NCI-H446 (cell line): ENCODE data around the gene ART3.
"Not testable (repeated sequence)": the region's sequence is repeated elsewhere in the genome, so short reads cannot be mapped to it uniquely, and the experiment has no call there.

Source experiments
- DNase-seq, 2 experiments: peaks; one replicate each; lab custom pipeline; 2025; lab: John Stamatoyannopoulos, UW

ART3 gene, protein sequence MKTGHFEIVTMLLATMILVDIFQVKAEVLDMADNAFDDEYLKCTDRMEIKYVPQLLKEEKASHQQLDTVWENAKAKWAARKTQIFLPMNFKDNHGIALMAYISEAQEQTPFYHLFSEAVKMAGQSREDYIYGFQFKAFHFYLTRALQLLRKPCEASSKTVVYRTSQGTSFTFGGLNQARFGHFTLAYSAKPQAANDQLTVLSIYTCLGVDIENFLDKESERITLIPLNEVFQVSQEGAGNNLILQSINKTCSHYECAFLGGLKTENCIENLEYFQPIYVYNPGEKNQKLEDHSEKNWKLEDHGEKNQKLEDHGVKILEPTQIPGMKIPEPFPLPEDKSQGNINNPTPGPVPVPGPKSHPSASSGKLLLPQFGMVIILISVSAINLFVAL

DNA sequence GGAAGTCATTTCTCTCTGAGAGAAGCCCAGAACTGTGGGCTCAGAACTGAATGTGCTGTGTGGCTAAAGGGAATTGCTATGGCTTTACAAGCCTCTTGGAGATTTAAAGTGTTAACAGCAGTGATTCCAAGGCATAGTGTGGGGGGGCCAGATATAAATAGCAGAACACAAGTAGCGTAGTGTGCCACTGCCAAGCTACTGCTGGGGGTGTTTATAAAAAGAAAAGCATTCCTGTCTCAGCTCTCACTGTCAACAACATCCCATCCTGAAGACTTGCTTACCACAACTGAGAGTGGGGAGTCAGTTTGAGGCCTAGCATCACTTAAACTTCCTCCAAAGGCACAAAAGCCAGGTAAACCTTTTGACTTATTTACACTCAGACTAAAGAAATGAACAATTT is at the start of gene ART3:
Gene ART3, plus strand, starts transcription at position 242 of the 400 bp plus-strand sequence. CDS start 1,181 bp downstream, outside the sequence.
- DNase-seq: no peak

DNA sequence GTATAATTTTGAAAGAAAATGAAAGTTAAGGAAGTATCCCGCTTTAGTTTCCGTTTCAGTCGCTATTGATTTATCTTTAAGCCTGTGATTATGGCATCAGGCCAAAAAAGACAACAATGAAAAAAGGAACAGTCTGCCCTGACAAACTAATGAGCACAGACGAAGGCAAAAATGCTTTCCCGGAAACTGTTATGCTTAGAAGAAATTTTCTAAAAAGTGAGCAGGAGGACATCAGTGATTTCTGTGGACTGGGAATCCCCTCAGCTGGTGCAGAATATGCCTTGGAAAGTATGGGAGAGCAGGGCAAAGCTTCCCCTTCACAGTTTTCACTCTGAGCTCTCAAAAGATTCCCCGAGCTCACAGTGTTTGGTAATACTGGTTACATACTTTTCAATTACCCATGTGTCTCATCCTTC is 46.2 kb upstream of the ART3 start:
- no peak for DNase-seq

DNA sequence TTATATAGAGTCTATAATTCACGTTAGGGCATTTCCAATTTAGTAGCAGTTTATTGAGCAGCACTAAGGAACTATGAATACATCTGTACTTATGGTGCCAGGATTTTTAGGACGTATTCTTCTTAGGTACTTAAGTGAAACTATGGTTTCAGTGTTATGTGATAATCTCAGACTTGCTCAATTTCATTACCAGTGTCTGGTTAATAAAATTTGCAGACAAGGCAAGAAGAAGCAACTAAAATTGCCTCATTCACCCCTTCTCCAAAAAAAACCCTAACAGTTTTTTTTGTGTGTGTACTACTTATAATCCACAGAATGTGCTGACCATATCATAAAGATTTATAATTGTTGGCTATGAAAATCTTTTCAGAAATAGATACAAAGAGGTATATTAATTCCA is 45.2 kb upstream of the ART3 start:
- DNase-seq: no peak

DNA sequence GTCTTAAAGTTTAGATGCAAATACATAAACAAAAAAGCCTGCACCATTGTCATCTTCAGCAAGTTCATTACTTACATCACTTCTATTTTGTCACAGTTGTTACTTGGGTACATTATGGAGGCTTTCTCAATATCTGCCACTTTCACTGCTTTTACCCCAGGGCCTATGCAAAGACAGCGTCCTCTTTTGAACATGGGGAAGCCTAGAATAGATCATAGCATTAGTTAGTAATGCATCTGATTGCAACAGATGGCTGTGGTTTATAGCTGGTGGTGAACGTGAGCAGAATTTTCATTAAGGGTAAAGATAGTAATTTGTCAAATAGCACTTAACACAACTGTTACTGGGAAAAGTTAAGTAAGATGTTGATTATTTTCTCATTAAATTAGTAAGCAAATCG is 39.4 kb upstream of the ART3 start:
- DNase-seq: no peak

DNA sequence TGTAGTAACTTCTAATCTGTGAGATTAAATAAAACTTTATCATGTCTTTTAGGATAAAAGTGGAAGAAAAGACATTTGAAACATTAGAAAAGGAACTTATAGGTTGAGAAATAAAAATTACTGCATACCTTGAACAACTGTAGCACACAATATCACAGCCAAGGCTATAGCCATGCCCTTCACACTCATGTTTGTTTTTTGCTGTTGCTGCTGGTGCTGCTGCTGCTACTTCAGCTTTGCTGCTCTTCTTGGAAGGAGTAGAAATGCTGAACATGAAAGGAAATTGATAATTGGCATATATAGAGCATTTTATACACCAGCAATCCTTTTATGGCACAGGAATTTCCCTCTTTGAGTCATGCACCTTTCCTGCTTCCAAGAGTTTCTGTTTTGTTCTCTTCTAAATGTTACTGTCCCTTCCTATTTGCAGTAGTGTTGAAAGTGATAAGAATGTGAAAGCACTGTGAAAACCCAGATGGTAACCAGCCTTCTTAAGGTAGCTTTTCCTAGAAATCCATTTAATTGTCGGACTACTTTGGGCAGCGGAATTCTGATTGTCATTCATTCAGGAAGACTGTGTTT is 38.6 kb upstream of the ART3 start, which contains the start of gene CXCL11:
Gene CXCL11, minus strand, starts transcription at position 272 of the 582 bp plus-strand sequence. Its CDS starts 83 bp downstream, at position 189.
- no peak for DNase-seq

DNA sequence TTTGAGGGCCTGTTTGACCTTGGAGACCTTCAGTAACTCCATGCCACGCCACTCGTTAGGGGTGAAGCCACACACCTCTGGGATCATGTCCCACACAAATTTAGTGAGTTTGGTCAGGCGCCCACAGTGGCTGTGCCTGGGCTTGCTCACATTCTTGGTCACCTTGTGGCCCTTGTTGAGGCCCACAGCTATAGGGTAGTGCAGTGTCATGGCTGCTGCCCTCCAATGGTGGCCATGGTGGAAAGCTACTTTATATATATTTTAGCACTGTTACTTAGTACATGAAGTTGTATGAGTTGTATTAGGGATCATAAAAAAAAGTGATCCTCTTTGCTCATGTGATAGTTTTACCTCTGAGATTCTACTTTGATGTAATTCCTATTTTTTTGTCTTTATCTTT is 37.7 kb upstream of the ART3 start:
- DNase-seq: no peak

DNA sequence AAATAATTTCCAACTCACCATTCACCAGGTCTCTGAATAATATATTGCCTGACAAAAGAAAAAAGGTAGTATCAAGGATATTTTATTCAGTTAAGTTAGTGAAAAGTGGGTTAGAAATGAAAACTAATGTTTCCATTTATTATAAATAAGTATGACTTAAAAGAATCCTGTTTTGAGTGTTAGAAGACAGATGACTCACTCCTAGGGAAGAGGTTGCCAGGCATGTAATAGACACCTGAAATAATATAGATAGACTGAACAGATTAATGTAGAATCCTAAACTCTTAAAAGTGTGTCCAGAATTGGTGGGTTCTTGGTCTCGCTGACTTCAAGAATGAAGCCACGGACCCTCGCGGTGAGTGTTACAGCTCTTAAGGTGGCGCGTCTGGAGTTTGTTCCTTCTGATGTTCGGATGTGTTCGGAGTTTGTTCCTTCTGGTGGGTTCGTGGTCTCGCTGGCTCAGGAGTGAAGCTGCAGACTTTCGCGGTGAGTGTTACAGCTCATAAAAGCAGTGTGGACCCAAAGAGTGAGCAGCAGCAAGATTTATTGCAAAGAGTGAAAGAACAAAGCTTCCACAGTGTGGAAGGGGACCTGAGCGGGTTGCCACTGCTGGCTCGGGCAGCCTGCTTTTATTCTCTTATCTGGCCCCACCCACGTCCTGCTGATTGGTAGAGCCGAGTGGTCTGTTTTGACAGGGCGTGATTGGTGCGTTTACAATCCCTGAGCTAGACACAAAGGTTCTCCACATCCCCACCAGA is 32.1 kb upstream of the ART3 start:
- not testable (repeated sequence) for DNase-seq

DNA sequence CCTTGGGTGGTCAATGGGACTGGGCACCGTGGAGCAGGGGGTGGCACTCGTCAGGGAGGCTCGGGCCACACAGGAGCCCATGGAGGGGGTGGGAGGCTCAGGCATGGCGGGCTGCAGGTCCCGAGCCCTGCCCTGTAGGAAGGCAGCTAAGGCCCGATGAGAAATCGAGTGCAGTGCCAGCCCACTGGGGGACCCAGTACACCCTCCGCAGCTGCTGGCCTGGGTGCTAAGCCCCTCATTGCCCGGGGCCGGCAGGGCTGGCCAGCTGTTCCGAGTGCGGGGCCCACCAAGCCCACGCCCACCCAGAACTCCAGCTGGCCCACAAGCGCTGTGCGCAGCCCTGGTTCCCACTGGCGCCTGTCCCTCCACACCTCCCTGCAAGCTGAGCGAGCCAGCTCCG is 31.2 kb upstream of the ART3 start:
- not testable (repeated sequence) for DNase-seq

DNA sequence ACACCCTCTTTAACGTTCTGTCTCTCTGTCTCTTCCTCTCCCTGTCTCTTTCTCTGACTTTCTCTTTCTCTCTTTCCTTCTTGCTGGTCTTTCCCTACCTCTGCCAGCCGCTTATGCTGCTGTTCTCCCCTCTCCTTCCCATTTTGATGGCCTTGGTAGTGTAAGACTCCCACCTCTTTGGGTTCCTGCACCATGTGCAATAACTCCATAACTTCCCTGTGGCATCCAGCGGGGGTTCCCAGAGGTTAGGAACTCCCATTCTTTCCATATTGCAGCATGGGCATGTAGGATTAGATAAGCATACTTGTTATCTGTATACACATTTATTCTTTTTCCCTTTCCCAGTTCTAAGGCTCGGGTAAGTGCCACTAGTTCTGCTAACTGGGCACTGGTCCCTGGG is 29.8 kb upstream of the ART3 start:
- not testable (repeated sequence) for DNase-seq

DNA sequence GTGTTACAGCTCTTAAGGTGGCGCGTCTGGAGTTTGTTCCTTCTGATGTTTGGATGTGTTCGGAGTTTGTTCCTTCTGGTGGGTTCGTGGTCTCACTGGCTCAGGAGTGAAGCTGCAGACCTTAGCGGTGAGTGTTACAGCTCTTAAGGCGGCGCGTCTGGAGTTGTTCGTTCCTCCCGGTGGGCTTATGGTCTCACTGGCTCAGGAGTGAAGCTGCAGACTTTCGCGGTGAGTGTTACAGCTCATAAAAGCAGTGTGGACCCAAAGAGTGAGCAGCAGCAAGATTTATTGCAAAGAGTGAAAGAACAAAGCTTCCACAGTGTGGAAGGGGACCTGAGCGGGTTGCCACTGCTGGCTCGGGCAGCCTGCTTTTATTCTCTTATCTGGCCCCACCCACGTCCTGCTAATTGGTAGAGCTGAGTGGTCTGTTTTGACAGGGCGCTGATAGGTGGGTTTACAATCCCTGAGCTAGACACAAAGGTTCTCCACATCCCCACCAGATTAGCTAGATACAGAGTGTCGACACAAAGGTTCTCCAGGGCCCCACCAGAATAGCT is 24.6 kb upstream of the ART3 start:
- not testable (repeated sequence) for DNase-seq

DNA sequence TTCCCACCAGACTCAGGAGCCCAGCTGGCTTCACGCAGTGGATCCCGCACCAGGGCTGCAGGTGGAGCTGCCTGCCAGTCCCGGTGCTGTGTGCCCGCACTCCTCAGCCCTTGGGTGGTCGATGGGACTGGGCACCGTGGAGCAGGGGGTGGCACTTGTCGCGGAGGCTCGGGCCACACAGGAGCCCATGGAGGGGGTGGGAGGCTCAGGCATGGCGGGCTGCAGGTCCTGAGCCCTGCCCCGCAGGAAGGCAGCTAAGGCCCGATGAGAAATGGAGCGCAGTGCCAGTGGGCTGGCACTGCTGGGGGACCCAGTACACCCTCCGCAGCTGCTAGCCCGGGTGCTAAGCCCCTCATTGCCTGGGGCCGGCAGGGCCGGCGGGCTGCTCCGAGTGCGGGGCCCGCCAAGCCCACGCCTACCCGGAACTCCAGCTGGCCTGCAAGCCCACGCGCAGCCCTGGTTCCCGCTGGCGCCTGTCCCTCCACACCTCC is 23.9 kb upstream of the ART3 start:
- not testable (repeated sequence) for DNase-seq

DNA sequence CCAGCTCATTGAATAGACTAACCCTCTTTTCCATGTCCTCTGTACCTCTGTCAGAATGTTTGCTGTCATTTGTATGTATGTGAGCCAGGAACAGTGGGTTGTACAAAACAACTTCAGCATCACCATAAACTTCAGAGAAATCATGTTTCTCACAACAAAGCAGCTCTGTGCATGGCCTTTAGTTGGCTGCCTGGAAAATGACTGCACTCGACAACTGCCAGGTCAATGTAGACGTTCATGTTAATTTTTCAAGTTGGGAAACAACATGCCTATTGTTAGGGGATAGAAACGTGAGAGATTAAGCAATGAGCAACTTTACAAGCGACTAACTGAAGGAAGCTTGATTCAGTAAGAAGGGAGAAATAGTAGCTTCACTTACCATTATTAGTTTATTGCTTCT is 20.8 kb upstream of the ART3 start:
- DNase-seq: no peak

DNA sequence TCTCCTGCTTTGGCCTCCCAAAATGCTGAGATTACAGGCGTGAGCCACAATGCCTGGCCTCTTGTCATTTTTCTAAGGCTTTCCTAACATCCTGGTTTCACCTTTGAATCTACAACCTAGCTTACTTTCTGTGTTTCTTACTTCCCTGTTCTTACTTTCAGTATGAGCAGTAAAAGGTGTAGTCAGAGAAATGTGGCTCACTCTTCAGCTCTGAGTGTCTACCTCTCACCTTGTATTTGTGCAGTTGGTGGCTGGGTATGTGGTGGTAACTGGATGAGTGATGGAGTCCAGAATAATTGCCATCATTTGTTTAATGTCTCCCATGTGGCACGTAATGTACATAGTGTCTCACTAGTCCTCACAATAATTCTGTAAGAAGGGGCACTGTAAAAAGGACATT is 19.5 kb upstream of the ART3 start:
- no peak for DNase-seq

DNA sequence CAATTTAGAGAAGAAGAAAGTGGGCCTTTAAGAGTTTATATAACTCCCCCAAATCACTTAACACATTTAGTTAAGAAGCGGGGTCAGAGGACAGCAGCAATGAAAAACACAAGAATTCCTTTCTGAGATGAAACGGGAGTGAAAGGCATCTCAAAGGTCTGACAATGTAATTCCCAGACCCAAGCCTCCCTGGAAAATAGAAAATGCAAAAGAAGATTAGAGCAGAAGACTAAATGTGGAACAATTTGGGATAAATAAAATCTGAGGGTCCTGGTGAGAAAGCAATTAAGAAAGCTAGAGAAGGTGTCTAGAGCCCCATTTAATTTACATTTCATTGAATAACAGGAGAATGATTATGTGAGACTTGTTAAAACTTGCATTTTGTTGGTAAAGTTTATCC is 19.1 kb upstream of the ART3 start:
- DNase-seq: no peak

DNA sequence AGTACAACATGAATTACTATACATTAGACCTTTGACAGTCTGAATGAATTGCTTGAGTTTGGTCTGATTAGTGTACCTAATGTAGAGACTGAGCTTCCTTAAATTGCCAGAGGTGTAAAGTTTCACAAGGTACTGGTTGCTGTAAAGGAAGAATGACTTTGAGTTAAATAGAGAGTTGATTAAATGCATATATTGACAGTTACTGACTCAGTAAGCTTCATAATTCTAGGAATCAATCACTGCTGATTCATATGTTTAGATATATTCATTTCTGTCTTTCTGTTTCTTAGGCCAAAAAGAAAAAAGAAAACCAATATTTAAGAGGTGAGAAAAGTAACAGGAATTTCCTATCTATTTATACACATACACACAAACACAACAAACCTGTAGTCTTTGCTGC is 16.2 kb upstream of the ART3 start:
- DNase-seq: no peak

DNA sequence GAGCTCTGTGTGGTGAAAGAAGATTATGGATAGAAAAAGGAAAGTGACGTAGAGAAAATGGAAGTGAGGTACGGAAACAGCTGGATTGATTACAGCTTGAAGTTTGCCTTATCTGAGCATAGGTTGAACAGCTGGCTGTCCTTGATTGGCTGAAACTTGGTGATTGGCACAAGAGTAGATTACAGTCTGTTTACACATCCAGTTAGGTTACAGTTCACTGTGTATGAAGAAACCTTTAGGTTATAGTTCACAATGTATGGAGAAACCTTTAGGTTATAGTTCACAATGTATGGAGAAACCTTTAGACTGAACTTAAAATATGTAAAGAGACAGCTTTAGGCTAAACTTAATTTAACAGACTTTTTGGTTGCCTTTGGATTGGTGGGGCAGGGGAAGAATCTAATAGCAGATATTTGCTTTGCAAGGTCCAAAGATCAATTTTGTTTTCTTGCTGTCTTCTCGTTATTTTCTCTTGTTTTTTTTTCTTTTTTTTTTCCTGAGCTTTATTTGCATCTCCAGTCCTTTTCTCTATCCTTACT is 15.6 kb upstream of the ART3 start:
- no peak for DNase-seq

DNA sequence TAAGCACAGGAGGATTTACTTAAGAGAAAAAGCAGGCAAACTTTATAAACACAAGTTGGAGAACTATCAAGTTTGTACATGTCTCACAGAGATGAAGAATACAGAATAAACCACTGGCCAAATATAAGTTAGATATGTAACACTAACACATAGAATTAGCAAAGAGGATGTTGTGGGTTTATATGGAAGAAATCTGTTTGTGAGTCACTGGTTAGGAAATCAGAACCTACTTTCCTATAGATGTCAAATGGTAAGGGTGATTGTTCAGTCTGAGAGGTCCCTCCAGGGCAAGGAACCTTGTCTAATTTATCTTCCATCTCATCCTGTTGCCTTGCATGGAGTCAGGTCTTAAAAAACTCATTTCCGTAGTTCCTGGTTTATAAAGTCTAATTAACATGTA is 14.8 kb upstream of the ART3 start:
- no peak for DNase-seq

DNA sequence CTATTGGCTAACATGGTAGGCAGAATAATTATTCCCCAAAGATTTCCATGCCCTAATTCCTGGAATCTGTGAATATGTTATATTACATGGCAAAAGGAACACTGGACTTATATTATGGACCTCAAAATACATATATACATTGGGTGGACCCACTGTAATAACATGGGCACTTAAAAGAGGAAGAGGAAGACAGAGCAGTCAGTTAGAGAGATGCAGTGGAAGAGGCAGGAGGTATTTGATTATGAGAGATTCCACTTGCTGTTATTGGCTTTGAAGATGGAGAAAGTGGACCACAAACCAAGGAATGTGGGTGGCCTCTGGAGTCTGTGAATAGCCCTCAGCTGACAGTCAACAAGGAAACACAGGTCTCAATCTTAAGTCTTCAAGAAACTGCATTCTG is 14.0 kb upstream of the ART3 start:
- DNase-seq: no peak

DNA sequence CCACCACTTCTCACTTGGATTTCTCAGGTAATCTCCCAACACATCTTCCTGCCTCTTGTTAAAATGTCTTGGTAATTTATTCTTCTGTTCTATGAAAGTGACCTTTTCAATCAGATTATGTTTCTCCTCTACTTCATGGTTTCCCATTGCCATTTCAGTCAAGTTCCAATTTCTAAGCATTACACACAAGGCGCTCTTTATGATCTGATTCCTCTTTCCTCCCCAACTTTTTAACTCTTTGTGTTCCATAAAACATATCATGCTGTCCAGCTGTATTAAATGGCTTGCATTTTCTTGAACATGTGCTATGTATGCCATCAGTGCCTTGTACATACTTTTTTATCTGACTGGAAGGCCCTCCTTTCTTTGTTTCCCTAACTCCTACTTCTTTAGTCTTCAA is 13.1 kb upstream of the ART3 start:
- DNase-seq: no peak

DNA sequence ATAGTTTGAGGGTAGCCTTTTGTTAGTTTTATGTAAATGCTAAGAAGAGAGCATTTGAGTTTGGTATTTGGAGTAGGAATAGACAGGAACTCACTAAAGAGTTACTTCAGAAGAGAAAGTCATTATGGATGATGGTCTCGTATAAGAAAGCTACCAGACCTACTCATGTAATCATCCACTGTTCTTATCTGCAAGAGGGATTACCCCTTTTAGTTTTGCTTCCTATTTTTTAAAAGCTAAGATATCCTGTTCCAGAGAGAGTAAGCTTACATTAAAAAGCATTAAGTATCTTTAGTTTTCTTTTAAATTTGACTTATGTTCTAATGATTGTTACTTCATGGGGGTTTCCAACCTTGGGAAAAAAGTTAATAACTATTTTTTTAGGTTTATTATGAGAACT is 12.5 kb upstream of the ART3 start:
- no peak for DNase-seq

DNA sequence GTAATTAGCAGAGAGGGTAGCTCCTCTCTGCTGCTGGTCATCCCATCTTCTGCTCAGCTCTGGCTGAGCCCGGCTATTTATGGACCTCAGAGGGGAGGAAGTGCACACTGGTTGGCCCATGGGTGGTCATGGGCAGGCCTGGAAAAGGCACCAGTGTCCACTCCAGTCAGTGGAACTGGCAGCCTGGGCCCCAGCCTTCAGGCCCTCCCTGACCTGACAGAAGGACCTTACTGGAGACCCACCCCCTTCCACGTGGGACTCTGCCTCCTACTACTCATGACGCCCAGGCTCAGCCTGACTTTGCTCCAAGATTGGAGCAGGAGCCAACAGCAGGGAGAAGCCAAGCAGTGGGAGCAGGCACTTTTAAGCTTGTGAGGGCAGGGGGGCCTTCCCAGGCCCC is 8.0 kb upstream of the ART3 start:
- DNase-seq: no peak

DNA sequence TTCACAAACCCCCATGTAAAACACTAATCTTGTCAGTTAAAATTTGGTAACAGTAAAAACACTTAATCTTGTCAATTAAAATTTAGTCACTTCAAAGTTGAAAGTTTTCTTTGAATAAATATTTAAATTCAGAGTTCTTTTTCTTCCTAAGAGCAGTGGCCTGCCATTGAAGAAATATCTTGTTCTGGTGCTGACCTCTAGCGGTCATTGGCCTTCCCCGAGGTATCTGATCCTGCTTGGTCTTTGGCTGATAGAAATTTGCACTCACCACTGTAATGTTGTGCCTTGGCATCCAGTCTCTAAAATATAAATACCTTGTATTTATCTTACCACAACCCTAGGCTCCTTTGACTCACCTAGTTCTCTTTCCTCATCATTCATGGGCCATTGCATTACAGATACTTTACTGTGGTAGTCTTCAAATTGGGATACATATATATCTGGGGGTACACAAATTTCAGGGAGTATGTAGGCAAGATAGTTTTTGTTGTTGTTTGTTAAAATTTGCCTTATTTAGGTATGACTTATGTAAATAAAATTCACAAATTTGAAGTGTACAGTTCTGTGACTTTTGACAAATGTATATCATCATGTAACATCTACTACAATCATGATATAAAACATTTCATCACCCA is 6.7 kb upstream of the ART3 start:
- peak; percentile 26 to 80 for DNase-seq
